HCT116 (cell line): Measurements from ENCODE around the gene ADAMTS20. TPM values are rescaled to one million over a fixed set of nuclear protein-coding genes. Genes with fewer than 3 reads are reported as not detected.

Experiments used
- ATAC-seq: fragments of 200-7000 bp; cut with Tn5 transposase; 2 replicates; pipeline ENCODE4 v1.9.1; 2020; ENCODE audit warnings: mild to moderate bottlenecking, moderate library complexity
- BruUV-seq: library from RNA; stranded (reverse); fragments of 400-500 nt; replicated peaks from 2 replicates; lab custom pipeline; 2021; lab: Mats Ljungman, UMichigan
- CTCF ChIA-PET: fragments of 300-600 bp; sonication (Branson Sonifier 250); formaldehyde crosslinking; loops from one replicate; lab custom pipeline; 2021; ENCODE audit warnings: antibody characterized with exemption; lab: Charles Lee
- POLR2A ChIA-PET: fragments of 300-600, 350-600 bp; sonication (Branson Sonifier 250); formaldehyde crosslinking; loops from one replicate; lab custom pipeline; 2021; ENCODE audit warnings: antibody characterized with exemption; lab: Charles Lee
- RAD21 ChIA-PET, 2 experiments: fragments of 300-600 bp; sonication (Branson Sonifier 250); formaldehyde crosslinking; loops; one replicate each; lab custom pipeline; 2023; ENCODE audit warnings: low total read pairs in 2 of 2; ENCODE audit not compliant: uncharacterized antibody in 2 of 2, unreplicated experiment in 2 of 2, low non-redundant PET in 1 of 2; lab: Charles Lee
- DNase-seq: peaks from one replicate; pipeline ENCODE4 v3.0.0-alpha.2; 2010; ENCODE audit warnings: low read depth, low spot score
- H2AFZ ChIP-seq: fragments of 200-600 bp; shearing (Covaris generic), sonication (generic); 2 replicates; pipeline ENCODE4 v1.6.1; 2017; ENCODE audit warnings: low read depth, mixed run types, mixed read lengths, antibody characterized with exemption, low read length; ENCODE audit not compliant: poor library complexity, severe bottlenecking
- H3K27ac ChIP-seq: 2 replicates; pipeline ENCODE4 v1.5.1; 2012; ENCODE audit warnings: low read depth, low read length
- H3K27me3 ChIP-seq: fragments of 200-600 bp; sonication (generic); 2 replicates; pipeline ENCODE4 v1.6.1; 2016; ENCODE audit warnings: mixed run types, low read length, mixed read lengths; ENCODE audit not compliant: insufficient read depth
- H3K36me3 ChIP-seq, 2 experiments: fragments of 200-500 bp in 1 of 2; fragments of 200-600 bp in 1 of 2; sonication (Bioruptor generic) in 1 of 2; sonication (generic) in 1 of 2; 2 replicates each; pipeline versions ENCODE4 v1.5.1 to v1.6.1; 2014 to 2016; ENCODE audit warnings: low read length in 2 of 2, inconsistent platforms in 1 of 2, mixed read lengths in 1 of 2, mixed run types in 1 of 2; ENCODE audit not compliant: insufficient read depth in 2 of 2, control insufficient read depth in 1 of 2
- H3K4me1 ChIP-seq, 2 experiments: fragments of 200-600 bp in 1 of 2; sonication (generic) in 1 of 2; 2 replicates each; pipeline versions ENCODE4 v1.5.1 to v1.6.1; 2012 to 2017; ENCODE audit warnings: low read length in 2 of 2, inconsistent platforms in 1 of 2, mild to moderate bottlenecking in 1 of 2, mixed read lengths in 1 of 2, mixed run types in 1 of 2, moderate library complexity in 1 of 2; ENCODE audit not compliant: insufficient read depth in 2 of 2, control insufficient read depth in 1 of 2
- H3K4me2 ChIP-seq: fragments of 200-600 bp; sonication (generic); 2 replicates; pipeline ENCODE4 v1.6.1; 2017; ENCODE audit warnings: mixed run types, low read length, mixed read lengths
- H3K4me3 ChIP-seq, 2 experiments: fragments of 200-600 bp in 1 of 2; sonication (generic) in 1 of 2; replicated peaks in 1 of 2; 2 replicates each; pipeline ENCODE4 v1.5.1; 2011 to 2016; ENCODE audit warnings: low read length in 2 of 2, control low read depth in 1 of 2, low read depth in 1 of 2, mild to moderate bottlenecking in 1 of 2, mixed read lengths in 1 of 2, mixed run types in 1 of 2
- H3K79me2 ChIP-seq: fragments of 200-600 bp; sonication (generic); 2 replicates; pipeline ENCODE4 v1.6.1; 2017; ENCODE audit warnings: mild to moderate bottlenecking, mixed run types, low read length, moderate library complexity, mixed read lengths; ENCODE audit not compliant: insufficient read depth
- H3K9ac ChIP-seq: fragments of 200-600 bp; sonication (generic); 2 replicates; pipeline ENCODE4 v1.6.1; 2016; ENCODE audit warnings: low read length, mixed read lengths
- H3K9me2 ChIP-seq: fragments of 200-600 bp; sonication (generic), shearing (Covaris generic); 2 replicates; pipeline ENCODE4 v1.6.1; 2017; ENCODE audit warnings: mixed run types, mild to moderate bottlenecking, moderate library complexity; ENCODE audit not compliant: insufficient read depth
- H3K9me3 ChIP-seq, 2 experiments: fragments of 200-500 bp in 1 of 2; fragments of 200-600 bp in 1 of 2; sonication (Bioruptor generic) in 1 of 2; sonication (generic) in 1 of 2; 2 replicates each; pipeline ENCODE4 v1.6.1; 2014 to 2017; ENCODE audit warnings: low read length in 2 of 2, mixed read lengths in 2 of 2, inconsistent platforms in 1 of 2, low read depth in 1 of 2, mild to moderate bottlenecking in 1 of 2, mixed run types in 1 of 2, moderate library complexity in 1 of 2; ENCODE audit not compliant: control insufficient read depth in 1 of 2, insufficient read depth in 1 of 2
- H4K20me1 ChIP-seq: fragments of 200-600 bp; sonication (generic), shearing (Covaris generic); 2 replicates; pipeline ENCODE4 v1.6.1; 2017; ENCODE audit warnings: mixed run types, mild to moderate bottlenecking, moderate library complexity; ENCODE audit not compliant: insufficient read depth
- ATF3 ChIP-seq: IDR thresholded peaks from 2 replicates; pipeline ENCODE4 v1.6.1; 2012
- CEBPB ChIP-seq: IDR thresholded peaks from 2 replicates; pipeline ENCODE4 v1.6.1; 2012; ENCODE audit warnings: low read depth
- ELF1 ChIP-seq: IDR thresholded peaks from 2 replicates; pipeline ENCODE4 v1.6.1; 2012; ENCODE audit warnings: low read depth, borderline replicate concordance
- EZH2 ChIP-seq: fragments of 200-600 bp; sonication (generic); IDR thresholded peaks from 2 replicates; pipeline ENCODE4 v1.6.1; 2017; ENCODE audit warnings: antibody characterized with exemption, mixed run types
- EZH2phosphoT487 ChIP-seq: fragments of 200-600 bp; IDR thresholded peaks from 2 replicates; pipeline ENCODE4 v1.6.1; 2018; ENCODE audit warnings: antibody characterized with exemption, borderline replicate concordance
- FOSL1 ChIP-seq: IDR thresholded peaks from 2 replicates; pipeline ENCODE4 v1.6.1; 2012; ENCODE audit warnings: low read depth
- JUND ChIP-seq: IDR thresholded peaks from 2 replicates; pipeline ENCODE4 v1.6.1; 2012
- POLR2AphosphoS5 ChIP-seq: IDR thresholded peaks from 2 replicates; pipeline ENCODE4 v1.6.1; 2011; ENCODE audit warnings: mild to moderate bottlenecking, low read depth, low read length, moderate library complexity
- SRF ChIP-seq: IDR thresholded peaks from 2 replicates; pipeline ENCODE4 v1.6.1; 2012; ENCODE audit warnings: low read depth
- intact Hi-C: fragments of 100-400 bp; cut with micrococcal nuclease; formaldehyde crosslinking; loops from 2 replicates; pipeline ENCODE4 v1.10.0; 2022
- total RNA-seq: library from RNA; stranded (reverse); gene quantifications from one replicate; pipeline ENCODE4 v1.2.1, GENCODE V29; 2021; ENCODE audit not compliant: unreplicated experiment

The ADAMTS20 gene
- total RNA-seq, 1 experiment from 2014 or later, result not detected

- ChIA-PET RAD21 (no interaction called here), POLR2A (no interaction called here), CTCF (interaction anchor here (0.8 kb wide), 1 partner anchor 107 kb away, joined by 3 read pairs; no protein-coding TSS in a partner anchor)
- peak overlapping the region; percentile 57 for H2AFZ ChIP-seq
- H4K20me1 ChIP-seq, result no peaks in the 10 kb centered on the region
- H3K4me1 ChIP-seq, result peaks cover 2 to 11% of the 10 kb centered on the region in 2 experiments; a peak in 2 of 4 replicates
- H3K4me3 ChIP-seq, result no peak overlapping the region
- no peaks in the 10 kb centered on the region for H3K36me3 ChIP-seq
- no peak for DNase-seq
- ATAC-seq, result no peak
- H3K27me3 ChIP-seq, result no peaks in the 10 kb centered on the region
- intact Hi-C loops, result loop anchor here (1.0 to 5.0 kb wide), 2 partner anchors 751 to 855 kb away; partner anchors contain the start of gene PRICKLE1
- H3K9me3 ChIP-seq, result no peaks in the 10 kb centered on the region
- BruUV-seq, result no TSS peak
- H3K4me2 ChIP-seq, result no peak overlapping the region
- no peak overlapping the region for H3K9ac ChIP-seq
- no peaks in the 10 kb centered on the region for H3K9me2 ChIP-seq
- TF ChIP-seq ATF3, result no peak
- TF ChIP-seq ELF1, result no peak
- TF ChIP-seq EZH2, result no peak
- TF ChIP-seq FOSL1, result no peak
- no peak for TF ChIP-seq POLR2AphosphoS5
- TF ChIP-seq EZH2phosphoT487, result no peak
- TF ChIP-seq CEBPB, result no peak
- no peak for TF ChIP-seq JUND
- TF ChIP-seq SRF, result no peak
- TF ChIP-seq, all 23 proteins: peak for 0
- H3K27ac ChIP-seq, result no peak overlapping the region
- H3K79me2 ChIP-seq, result no peaks in the 10 kb centered on the region
Measured at GRCh38 chr12:43337571-43338444, 214.2 kb downstream of the ADAMTS20 start.
